ENCODE data around the gene ETF1. TPM values are rescaled to one million over a fixed set of nuclear protein-coding genes. Genes with fewer than 3 reads are reported as not detected.

The ETF1 gene
- polyA plus RNA-seq, 1 experiment, result 107 TPM

- H3K27me3 ChIP-seq (ENCODE audit: control insufficient read depth, insufficient read depth, low read length), result no peaks in the 10 kb centered on the region
- H3K9me3 ChIP-seq (ENCODE audit: control insufficient read depth, insufficient read depth, low read length), result peaks cover 8% of the 10 kb centered on the region; the same call in 1 of the 2 replicates
- no peak overlapping the region for H3K27ac ChIP-seq (ENCODE audit: low read depth, low read length)
- POLR2A ChIA-PET, result interaction anchor here (0.9 kb wide), 1 partner anchor 22 kb away, joined by 6 read pairs; no protein-coding TSS in a partner anchor
- peak; percentile 73 for DNase-seq (ENCODE audit: low read depth, low spot score)
- TF ChIP-seq CTCF (IDR thresholded peaks at IDR 0.05; ENCODE audit: low read depth, low read length), result no peak
- no peak overlapping the region for H3K4me3 ChIP-seq (ENCODE audit: low read depth, low read length)
- CTCF ChIA-PET, result no interaction called here
These were observed 72.5 kb downstream of the ETF1 start for GRCh38 chr5:138470322-138471051.

- no peak for TF ChIP-seq CTCF (IDR thresholded peaks at IDR 0.05; ENCODE audit: low read depth, low read length)
- no peak overlapping the region for H3K4me3 ChIP-seq (ENCODE audit: low read depth, low read length)
- POLR2A ChIA-PET, result interaction anchor here (0.9 kb wide), 1 partner anchor 23 kb away, joined by 6 read pairs; no protein-coding TSS in a partner anchor
- peaks cover 8% of the 10 kb centered on the region; the same call in 1 of the 2 replicates for H3K9me3 ChIP-seq (ENCODE audit: control insufficient read depth, insufficient read depth, low read length)
- peak; percentile 78 for DNase-seq (ENCODE audit: low read depth, low spot score)
- CTCF ChIA-PET, result no interaction called here
- no peak overlapping the region for H3K27ac ChIP-seq (ENCODE audit: low read depth, low read length)
- H3K27me3 ChIP-seq (ENCODE audit: control insufficient read depth, insufficient read depth, low read length), result no peaks in the 10 kb centered on the region
These were observed 73.3 kb downstream of the ETF1 start for GRCh38 chr5:138469540-138470321.

GRCh38 chr5:138468966-138469539 is 74.0 kb downstream of the ETF1 start:
- no peak overlapping the region for H3K27ac ChIP-seq (ENCODE audit: low read depth, low read length)
- ChIA-PET CTCF (no interaction called here), POLR2A (no interaction called here)
- DNase-seq (ENCODE audit: low read depth, low spot score), result peak; percentile 67
- no peak for TF ChIP-seq CTCF (IDR thresholded peaks at IDR 0.05; ENCODE audit: low read depth, low read length)
- no peaks in the 10 kb centered on the region for H3K27me3 ChIP-seq (ENCODE audit: control insufficient read depth, insufficient read depth, low read length)
- H3K9me3 ChIP-seq (ENCODE audit: control insufficient read depth, insufficient read depth, low read length), result peaks cover 8% of the 10 kb centered on the region; the same call in 1 of the 2 replicates
- H3K4me3 ChIP-seq (ENCODE audit: low read depth, low read length), result 0 out of 2 replicates have a peak overlapping the region, but pooled peaks have one; percentile 14

GRCh38 chr5:138468133-138468965 is 74.7 kb downstream of the ETF1 start:
- H3K27me3 ChIP-seq (ENCODE audit: control insufficient read depth, insufficient read depth, low read length), result no peaks in the 10 kb centered on the region
- DNase-seq (ENCODE audit: low read depth, low spot score), result peak; percentile 41
- H3K9me3 ChIP-seq (ENCODE audit: control insufficient read depth, insufficient read depth, low read length), result peaks cover 8% of the 10 kb centered on the region; the same call in 1 of the 2 replicates
- peak overlapping the region; percentile 94 for H3K4me3 ChIP-seq (ENCODE audit: low read depth, low read length)
- TF ChIP-seq CTCF (IDR thresholded peaks at IDR 0.05; ENCODE audit: low read depth, low read length), result no peak
- ChIA-PET POLR2A (no interaction called here), CTCF (no interaction called here)
- no peak overlapping the region for H3K27ac ChIP-seq (ENCODE audit: low read depth, low read length)

All from AG04450 (cell line).